A549 (cell line): ENCODE data around the gene OOSP3.

ENCODE experiments used
- FOXS1 ChIP-seq: fragments of 250-450 bp; sonication (Bioruptor Pico); IDR thresholded peaks from 2 replicates; pipeline ENCODE4 v1.5.0; 2020; ENCODE audit warnings: mild to moderate bottlenecking, moderate library complexity
- JUN ChIP-seq, 2 experiments: fragments of >200 bp; sonication (Bioruptor Twin); formaldehyde crosslinking; IDR thresholded peaks; 2 replicates in 1 of 2; 3 replicates in 1 of 2; pipeline ENCODE4 v1.6.1; 2016 to 2017
- NPAS2 ChIP-seq: fragments of 250-450 bp; sonication (Bioruptor Pico); IDR thresholded peaks from 2 replicates; pipeline ENCODE4 v1.8.0; 2022; ENCODE audit warnings: mild to moderate bottlenecking, moderate library complexity, borderline replicate concordance
- POLR2A ChIP-seq: IDR thresholded peaks from 2 replicates; pipeline ENCODE4 v1.6.1; 2012; ENCODE audit warnings: mild to moderate bottlenecking, low read length
- SMC3 ChIP-seq: fragments of >200 bp; sonication (Bioruptor Twin); formaldehyde crosslinking; IDR thresholded peaks from 3 replicates; pipeline ENCODE4 v1.6.1; 2018; ENCODE audit warnings: inconsistent platforms
- ZC3H11A ChIP-seq: fragments of 450-650 bp; IDR thresholded peaks from 2 replicates; pipeline ENCODE4 v1.6.1; 2014; ENCODE audit warnings: antibody characterized with exemption, mild to moderate bottlenecking
- TF ChIP-seq, protein P1 (sequence below): fragments of >200 bp; sonication (Bioruptor Twin); formaldehyde crosslinking; IDR thresholded peaks from 3 replicates; pipeline ENCODE4 v1.5.1; 2016
- TF ChIP-seq, protein P2 (sequence below): fragments of 150-350 bp; IDR thresholded peaks from 2 replicates; pipeline ENCODE4 v1.6.1; 2014; ENCODE audit warnings: low read depth, mild to moderate bottlenecking, low read length

DNA sequence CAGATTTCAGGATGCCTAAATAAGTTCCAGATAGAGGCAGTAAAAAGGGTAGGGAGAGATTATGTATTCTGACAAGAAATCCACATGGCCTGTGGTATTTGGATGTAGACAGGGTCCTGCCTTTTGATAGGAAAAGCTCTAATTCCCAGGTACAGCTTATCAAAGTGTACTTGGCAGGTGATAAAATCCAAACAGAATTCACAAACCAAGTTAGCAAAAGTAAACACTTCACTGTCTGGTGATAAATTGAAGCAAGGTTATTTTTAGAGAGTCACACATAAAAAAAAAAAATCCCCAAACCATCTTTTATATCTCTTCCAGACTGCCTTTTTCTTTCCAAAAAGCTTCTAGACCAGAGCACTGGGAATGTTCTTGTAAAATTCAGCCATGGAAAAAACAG, 39.0 kb upstream of the OOSP3 start:
- TF ChIP-seq, protein P1, sequence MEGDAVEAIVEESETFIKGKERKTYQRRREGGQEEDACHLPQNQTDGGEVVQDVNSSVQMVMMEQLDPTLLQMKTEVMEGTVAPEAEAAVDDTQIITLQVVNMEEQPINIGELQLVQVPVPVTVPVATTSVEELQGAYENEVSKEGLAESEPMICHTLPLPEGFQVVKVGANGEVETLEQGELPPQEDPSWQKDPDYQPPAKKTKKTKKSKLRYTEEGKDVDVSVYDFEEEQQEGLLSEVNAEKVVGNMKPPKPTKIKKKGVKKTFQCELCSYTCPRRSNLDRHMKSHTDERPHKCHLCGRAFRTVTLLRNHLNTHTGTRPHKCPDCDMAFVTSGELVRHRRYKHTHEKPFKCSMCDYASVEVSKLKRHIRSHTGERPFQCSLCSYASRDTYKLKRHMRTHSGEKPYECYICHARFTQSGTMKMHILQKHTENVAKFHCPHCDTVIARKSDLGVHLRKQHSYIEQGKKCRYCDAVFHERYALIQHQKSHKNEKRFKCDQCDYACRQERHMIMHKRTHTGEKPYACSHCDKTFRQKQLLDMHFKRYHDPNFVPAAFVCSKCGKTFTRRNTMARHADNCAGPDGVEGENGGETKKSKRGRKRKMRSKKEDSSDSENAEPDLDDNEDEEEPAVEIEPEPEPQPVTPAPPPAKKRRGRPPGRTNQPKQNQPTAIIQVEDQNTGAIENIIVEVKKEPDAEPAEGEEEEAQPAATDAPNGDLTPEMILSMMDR: no peak
- TF ChIP-seq JUN (IDR thresholded peaks at IDR 0.05) (no peak), ZC3H11A (no peak), SMC3 (no peak), POLR2A (no peak), NPAS2 (CRISPR knock-in tag) (no peak), FOXS1 (no peak)
- TF ChIP-seq, protein P2, sequence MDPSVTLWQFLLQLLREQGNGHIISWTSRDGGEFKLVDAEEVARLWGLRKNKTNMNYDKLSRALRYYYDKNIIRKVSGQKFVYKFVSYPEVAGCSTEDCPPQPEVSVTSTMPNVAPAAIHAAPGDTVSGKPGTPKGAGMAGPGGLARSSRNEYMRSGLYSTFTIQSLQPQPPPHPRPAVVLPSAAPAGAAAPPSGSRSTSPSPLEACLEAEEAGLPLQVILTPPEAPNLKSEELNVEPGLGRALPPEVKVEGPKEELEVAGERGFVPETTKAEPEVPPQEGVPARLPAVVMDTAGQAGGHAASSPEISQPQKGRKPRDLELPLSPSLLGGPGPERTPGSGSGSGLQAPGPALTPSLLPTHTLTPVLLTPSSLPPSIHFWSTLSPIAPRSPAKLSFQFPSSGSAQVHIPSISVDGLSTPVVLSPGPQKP: no peak
